HEK293T (cell line): ENCODE results near the gene OCA2.

Experiments used
- CTCF ChIA-PET: fragments of 350-600 bp; formaldehyde crosslinking; extraction: SDS; loops from one replicate; lab custom pipeline; 2021; ENCODE audit warnings: antibody characterized with exemption, inconsistent platforms; lab: Yijun Ruan, JAX
- POLR2A ChIA-PET: fragments of 350-600 bp; formaldehyde crosslinking; extraction: SDS; loops from one replicate; lab custom pipeline; 2020; ENCODE audit warnings: antibody characterized with exemption, inconsistent platforms; lab: Yijun Ruan, JAX
- DNase-seq: peaks from one replicate; pipeline ENCODE4 v3.0.0; 2012; ENCODE audit warnings: mixed read lengths; ENCODE audit errors: extremely low spot score
- ARNT ChIP-seq: fragments of 450-650 bp; IDR thresholded peaks from 2 replicates; pipeline ENCODE4 v1.6.1; 2017; ENCODE audit warnings: mild to moderate bottlenecking
- BHLHE40 ChIP-seq: fragments of 450-650 bp; IDR thresholded peaks from 2 replicates; pipeline ENCODE4 v1.6.1; 2016; ENCODE audit warnings: mild to moderate bottlenecking, moderate library complexity, borderline replicate concordance
- CTBP1 ChIP-seq: fragments of 450-650 bp; IDR thresholded peaks from 2 replicates; pipeline ENCODE4 v1.6.1; 2016; ENCODE audit warnings: borderline replicate concordance
- ELF4 ChIP-seq: fragments of 450-650 bp; IDR thresholded peaks from 2 replicates; pipeline ENCODE4 v1.6.1; 2017; ENCODE audit warnings: antibody characterized with exemption
- FOXA1 ChIP-seq: fragments of 450-650 bp; IDR thresholded peaks from 2 replicates; pipeline ENCODE4 v1.6.1; 2016; ENCODE audit warnings: mild to moderate bottlenecking
- FOXK2 ChIP-seq: fragments of 450-650 bp; IDR thresholded peaks from 2 replicates; pipeline ENCODE4 v1.6.1; 2016; ENCODE audit warnings: mild to moderate bottlenecking
- FOXM1 ChIP-seq: fragments of 450-650 bp; IDR thresholded peaks from 2 replicates; pipeline ENCODE4 v1.6.1; 2017; ENCODE audit warnings: mild to moderate bottlenecking, borderline replicate concordance
- HDGF ChIP-seq: fragments of 450-650 bp; IDR thresholded peaks from 2 replicates; pipeline ENCODE4 v1.6.1; 2017; ENCODE audit warnings: antibody characterized with exemption, borderline replicate concordance
- L3MBTL2 ChIP-seq: fragments of 450-650 bp; conservative IDR thresholded peaks from 2 replicates; pipeline ENCODE4 v1.6.1; 2016; ENCODE audit warnings: mild to moderate bottlenecking
- LEF1 ChIP-seq: fragments of 450-650 bp; IDR thresholded peaks from 2 replicates; pipeline ENCODE4 v1.6.1; 2017; ENCODE audit warnings: mild to moderate bottlenecking, borderline replicate concordance
- NFRKB ChIP-seq: fragments of 450-650 bp; IDR thresholded peaks from 2 replicates; pipeline ENCODE4 v1.6.1; 2016; ENCODE audit warnings: mild to moderate bottlenecking, moderate library complexity
- SP1 ChIP-seq: fragments of 450-650 bp; IDR thresholded peaks from 2 replicates; pipeline ENCODE4 v1.6.1; 2017
- SUZ12 ChIP-seq: fragments of 450-650 bp; IDR thresholded peaks from 2 replicates; pipeline ENCODE4 v1.6.1; 2016; ENCODE audit warnings: mild to moderate bottlenecking
- TARDBP ChIP-seq: fragments of 450-650 bp; IDR thresholded peaks from 2 replicates; pipeline ENCODE4 v1.6.1; 2016
- ZNF384 ChIP-seq: fragments of 450-650 bp; IDR thresholded peaks from 2 replicates; pipeline ENCODE4 v1.6.1; 2016
- TF ChIP-seq, protein P1 (sequence below): fragments of 450-650 bp; IDR thresholded peaks from 2 replicates; pipeline ENCODE4 v1.6.1; 2016

Gene OCA2

DNA sequence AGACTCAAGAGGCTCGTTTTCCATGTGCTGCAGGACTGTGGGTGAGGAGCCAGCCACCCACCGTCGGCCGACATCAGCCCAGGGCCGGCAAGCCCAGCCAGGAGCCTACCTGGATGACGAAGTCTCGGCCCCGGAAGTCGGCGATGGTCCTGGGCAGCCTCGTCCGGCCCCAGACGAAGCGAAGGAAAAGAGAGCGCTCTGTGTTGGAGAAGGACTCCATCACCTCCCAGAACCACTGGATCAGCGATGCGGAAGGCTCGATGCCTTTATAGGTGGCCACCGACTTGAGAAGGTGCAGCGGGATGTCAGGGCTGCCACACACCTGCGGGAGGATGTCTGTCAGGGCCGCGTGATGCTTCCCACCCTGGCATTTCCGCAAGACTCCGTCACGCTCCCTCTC lies 13.8 kb upstream of the OCA2 start:
- TF ChIP-seq, protein P1, sequence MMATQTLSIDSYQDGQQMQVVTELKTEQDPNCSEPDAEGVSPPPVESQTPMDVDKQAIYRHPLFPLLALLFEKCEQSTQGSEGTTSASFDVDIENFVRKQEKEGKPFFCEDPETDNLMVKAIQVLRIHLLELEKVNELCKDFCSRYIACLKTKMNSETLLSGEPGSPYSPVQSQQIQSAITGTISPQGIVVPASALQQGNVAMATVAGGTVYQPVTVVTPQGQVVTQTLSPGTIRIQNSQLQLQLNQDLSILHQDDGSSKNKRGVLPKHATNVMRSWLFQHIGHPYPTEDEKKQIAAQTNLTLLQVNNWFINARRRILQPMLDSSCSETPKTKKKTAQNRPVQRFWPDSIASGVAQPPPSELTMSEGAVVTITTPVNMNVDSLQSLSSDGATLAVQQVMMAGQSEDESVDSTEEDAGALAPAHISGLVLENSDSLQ: no peak
- TF ChIP-seq FOXM1 (no peak), FOXK2 (no peak), BHLHE40 (no peak), ELF4 (no peak), NFRKB (no peak)
- DNase-seq: no peak
- ChIA-PET CTCF (no interaction called here), POLR2A (no interaction called here)

DNA sequence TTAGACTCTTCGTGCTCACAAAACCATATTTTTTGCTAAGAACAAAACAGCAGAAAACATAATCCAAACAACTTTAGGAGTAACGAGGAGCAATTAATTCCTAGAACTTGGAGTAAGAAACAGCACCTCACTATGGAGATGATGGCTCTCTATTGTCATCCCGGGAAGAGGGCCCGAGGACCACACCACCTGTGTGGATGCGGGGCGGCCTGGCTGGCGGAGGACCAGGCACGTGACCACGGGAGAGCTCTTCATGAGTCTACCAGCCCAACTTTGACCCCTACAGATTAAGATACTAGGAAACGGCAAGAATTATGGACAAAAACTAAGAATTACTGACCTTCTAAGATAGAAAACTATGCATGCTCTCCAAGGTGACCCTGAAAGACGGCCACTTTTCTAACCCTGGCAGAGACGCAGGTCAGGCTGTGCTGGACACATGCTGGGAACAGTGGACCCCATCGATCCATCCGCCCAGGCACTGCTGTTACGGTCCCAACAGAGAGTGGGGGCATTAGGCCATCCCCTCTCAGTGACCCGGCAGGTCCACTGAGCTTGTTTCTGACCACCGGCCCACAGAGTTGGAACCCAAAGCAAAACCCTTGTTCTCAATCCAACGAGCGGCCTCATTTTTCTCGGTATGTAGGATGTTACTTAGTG lies 13.1 kb upstream of the OCA2 start:
- ChIA-PET POLR2A (no interaction called here), CTCF (no interaction called here)
- TF ChIP-seq HDGF: no peak
- no peak for TF ChIP-seq SUZ12
- no peak for TF ChIP-seq SP1
- DNase-seq: no peak

DNA sequence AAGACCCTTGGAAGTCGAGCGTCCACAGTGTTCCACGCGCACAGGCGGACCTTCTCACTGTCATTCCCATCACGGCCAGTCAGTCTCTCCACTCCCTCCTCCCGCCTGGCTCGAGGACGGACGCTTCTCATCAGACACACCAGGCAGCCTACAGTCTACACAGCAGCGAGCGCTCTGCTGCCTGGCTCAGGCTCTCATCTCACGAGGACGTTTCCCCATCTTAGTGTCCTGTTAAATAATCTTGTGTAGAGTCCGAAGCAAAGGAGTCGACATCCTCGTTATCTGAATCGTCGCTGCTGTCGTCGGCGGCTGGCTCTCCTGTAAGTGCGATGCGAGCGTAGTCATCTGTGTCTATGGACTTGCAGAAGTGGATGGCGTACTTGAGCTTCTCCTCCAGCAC lies 12.4 kb upstream of the OCA2 start:
- CTCF ChIA-PET: no interaction called here
- no peak for TF ChIP-seq BHLHE40
- TF ChIP-seq FOXK2: no peak
- TF ChIP-seq HDGF: no peak
- POLR2A ChIA-PET: no interaction called here
- no peak for DNase-seq

DNA sequence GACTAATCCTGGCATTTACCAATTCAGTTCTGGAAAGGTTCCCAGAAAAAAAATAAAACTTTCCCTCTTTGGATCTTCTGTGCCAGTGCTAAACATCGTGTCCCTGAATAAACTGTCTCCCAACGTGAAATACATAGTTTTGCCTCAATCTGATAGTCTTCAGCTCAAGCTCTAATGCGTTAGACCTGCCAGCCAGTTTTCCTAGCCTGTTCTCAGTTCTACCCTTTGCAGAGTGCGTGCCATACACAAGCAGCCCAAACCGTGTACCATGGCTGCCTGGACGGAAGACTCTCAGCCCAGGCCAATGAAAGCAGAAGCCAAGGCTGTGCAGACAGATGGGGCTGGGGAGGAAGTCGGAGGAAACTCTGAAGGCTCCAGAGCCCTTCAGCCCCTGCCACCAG lies 11.4 kb upstream of the OCA2 start:
- ChIA-PET CTCF (no interaction called here), POLR2A (interaction anchor here (2.5 kb wide), 1 partner anchor 11 kb away, joined by 9 read pairs; the partner anchor contains the start of gene OCA2)
- DNase-seq: no peak
- TF ChIP-seq NFRKB (no peak), HDGF (no peak), SP1 (no peak), TARDBP (no peak), L3MBTL2 (no peak), FOXA1 (no peak), SUZ12 (no peak), LEF1 (no peak)
- TF ChIP-seq, protein P1: no peak

DNA sequence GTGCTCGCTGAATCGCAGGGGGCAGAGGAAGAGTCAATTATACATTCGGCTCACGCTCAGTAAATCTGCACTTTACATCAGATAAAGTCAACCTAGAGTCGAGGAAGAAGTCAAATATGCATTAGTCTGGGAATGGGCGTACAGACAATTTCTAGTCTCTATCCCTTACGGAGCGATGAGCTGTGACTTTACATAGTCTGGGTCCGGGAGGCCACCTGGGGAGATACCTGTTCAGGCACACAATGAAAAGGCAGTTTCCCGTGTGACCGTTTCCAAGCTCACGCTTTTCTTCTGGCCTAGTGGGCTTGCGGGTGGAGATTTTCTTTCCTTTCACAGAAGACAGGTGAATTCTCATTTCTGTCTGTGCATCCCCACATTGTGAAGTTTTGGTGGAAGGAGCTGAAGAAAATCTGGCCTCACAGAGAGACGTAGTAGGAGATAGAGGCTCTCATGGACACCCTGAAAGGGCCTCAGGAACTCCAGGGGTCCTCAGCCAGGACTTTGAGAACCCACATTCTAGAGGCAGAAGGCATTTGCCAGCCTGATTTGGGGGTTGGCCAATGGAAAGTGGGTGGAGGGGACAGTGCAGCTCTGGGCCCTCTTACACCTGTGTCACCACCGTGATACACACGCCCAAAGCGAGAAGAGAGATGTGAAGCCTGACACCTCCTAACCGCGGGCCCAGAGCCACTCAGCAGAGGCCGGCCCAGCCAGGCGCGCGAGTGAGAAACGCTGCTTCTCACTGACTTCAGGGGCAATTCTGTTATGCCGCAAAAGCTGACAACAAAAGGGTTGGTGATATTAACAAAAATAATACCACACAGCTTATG lies 10.7 kb upstream of the OCA2 start:
- no peak for DNase-seq
- CTCF ChIA-PET: interaction anchor here (0.6 kb wide), 1 partner anchor 16 kb away, joined by 3 read pairs; no protein-coding TSS in a partner anchor
- TF ChIP-seq ARNT (no peak), SP1 (no peak), L3MBTL2 (no peak), ELF4 (no peak), BHLHE40 (no peak), LEF1 (no peak), FOXA1 (no peak), NFRKB (no peak), SUZ12 (no peak), ZNF384 (no peak), HDGF (no peak), TARDBP (no peak), CTBP1 (no peak)
- TF ChIP-seq, protein P1: no peak
- POLR2A ChIA-PET: interaction anchor here (2.5 kb wide), 1 partner anchor 11 kb away, joined by 9 read pairs; the partner anchor contains the start of gene OCA2

DNA sequence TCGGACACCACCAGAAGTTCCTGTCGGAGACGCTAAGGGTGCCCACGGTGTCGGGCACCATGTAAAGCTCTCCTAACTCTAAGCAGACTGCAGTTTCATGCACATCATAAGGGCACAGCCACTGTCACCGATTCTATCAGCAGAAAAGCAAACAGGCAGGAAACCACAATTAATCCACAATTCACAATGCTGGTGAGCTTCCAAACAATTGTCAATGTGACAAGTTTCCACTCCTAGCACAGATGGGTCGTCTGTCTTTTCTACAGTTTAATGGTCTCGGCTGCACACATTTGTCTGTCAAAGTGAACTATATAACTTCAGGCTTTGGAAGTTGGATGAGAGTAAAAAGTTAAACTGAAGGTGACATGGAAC lies 8.8 kb upstream of the OCA2 start:
- CTCF ChIA-PET: no interaction called here
- TF ChIP-seq, protein P1: no peak
- no peak for TF ChIP-seq L3MBTL2
- TF ChIP-seq ARNT: no peak
- POLR2A ChIA-PET: no interaction called here
- no peak for DNase-seq
